Mononuclear cell (primary cell): ENCODE measurements around the gene SLC22A14. TPM values are rescaled to one million over a fixed set of nuclear protein-coding genes. Genes with fewer than 3 reads are reported as not detected.
"Not testable (repeated sequence)": the region's sequence is repeated elsewhere in the genome, so short reads cannot be mapped to it uniquely, and the experiment has no call there.

ENCODE experiments used
- H3K27me3 ChIP-seq: 2 replicates; pipeline ENCODE4 v1.6.0; 2011; ENCODE audit warnings: low read length, control low read depth; ENCODE audit not compliant: insufficient read depth
- H3K4me1 ChIP-seq: 2 replicates; pipeline ENCODE4 v1.5.1; 2011; ENCODE audit warnings: mild to moderate bottlenecking, low read length, control low read depth; ENCODE audit not compliant: insufficient read depth
- H3K4me3 ChIP-seq: 2 replicates; pipeline ENCODE4 v1.5.1; 2011; ENCODE audit warnings: mild to moderate bottlenecking, low read length, moderate library complexity
- H3K9me3 ChIP-seq: 2 replicates; pipeline ENCODE4 v1.5.1; 2011; ENCODE audit warnings: low read depth, mild to moderate bottlenecking, control low read depth, low read length
- total RNA-seq: library from RNA; depleted of rRNA; stranded (reverse); fragments of >200 nt; gene quantifications from one replicate; pipeline ENCODE4 v1.2.3, GENCODE V29; 2012

Gene SLC22A14
- total RNA-seq, 1 donor, result 0.10 TPM

- no peaks in the 10 kb centered on the region for H3K9me3 ChIP-seq
- H3K4me3 ChIP-seq, result no peak overlapping the region
- no peaks in the 10 kb centered on the region for H3K27me3 ChIP-seq
- H3K4me1 ChIP-seq, result no peaks in the 10 kb centered on the region
These were observed 2.0 kb downstream of the SLC22A14 start for GRCh38 chr3:38283810-38284755.

GRCh38 chr3:38284756-38285150, 2.7 kb downstream of the SLC22A14 start:
- Histone ChIP-seq H3K4me1 (no peaks in the 10 kb centered on the region), H3K27me3 (no peaks in the 10 kb centered on the region), H3K4me3 (no peak overlapping the region), H3K9me3 (no peaks in the 10 kb centered on the region)

GRCh38 chr3:38289286-38290217, 7.5 kb downstream of the SLC22A14 start:
- H3K4me3 ChIP-seq, H3K4me1 ChIP-seq, H3K27me3 ChIP-seq, H3K9me3 ChIP-seq: not testable (repeated sequence)

- not testable (repeated sequence) for H3K4me1 ChIP-seq, H3K9me3 ChIP-seq, H3K27me3 ChIP-seq, H3K4me3 ChIP-seq
These were observed 15.0 kb downstream of the SLC22A14 start for GRCh38 chr3:38297053-38297452.

GRCh38 chr3:38297537-38297936, 15.4 kb downstream of the SLC22A14 start:
- H3K9me3 ChIP-seq, result no peaks in the 10 kb centered on the region
- H3K4me1 ChIP-seq, result no peaks in the 10 kb centered on the region
- no peak overlapping the region for H3K4me3 ChIP-seq
- H3K27me3 ChIP-seq, result no peaks in the 10 kb centered on the region

GRCh38 chr3:38297947-38298711, 16.0 kb downstream of the SLC22A14 start:
- Histone ChIP-seq H3K4me3 (no peak overlapping the region), H3K27me3 (no peaks in the 10 kb centered on the region), H3K4me1 (no peaks in the 10 kb centered on the region), H3K9me3 (no peaks in the 10 kb centered on the region)

- H3K9me3 ChIP-seq, result no peaks in the 10 kb centered on the region
- H3K4me3 ChIP-seq, result no peak overlapping the region
- H3K27me3 ChIP-seq, result no peaks in the 10 kb centered on the region
- H3K4me1 ChIP-seq, result peaks cover 14% of the 10 kb centered on the region
These were observed 24.8 kb downstream of the SLC22A14 start for GRCh38 chr3:38306941-38307340.

- no peaks in the 10 kb centered on the region for H3K9me3 ChIP-seq
- H3K4me3 ChIP-seq, result no peak overlapping the region
- no peaks in the 10 kb centered on the region for H3K27me3 ChIP-seq
- peaks cover 17% of the 10 kb centered on the region for H3K4me1 ChIP-seq
These were observed 25.5 kb downstream of the SLC22A14 start for GRCh38 chr3:38307599-38307998.

GRCh38 chr3:38308456-38308855, 26.4 kb downstream of the SLC22A14 start:
- H3K4me1 ChIP-seq, result peaks cover 20% of the 10 kb centered on the region
- H3K4me3 ChIP-seq, result no peak overlapping the region
- no peaks in the 10 kb centered on the region for H3K9me3 ChIP-seq
- no peaks in the 10 kb centered on the region for H3K27me3 ChIP-seq

GRCh38 chr3:38311476-38311875, 29.4 kb downstream of the SLC22A14 start:
- Histone ChIP-seq H3K4me1 (peaks cover 29% of the 10 kb centered on the region), H3K9me3 (no peaks in the 10 kb centered on the region), H3K27me3 (no peaks in the 10 kb centered on the region), H3K4me3 (no peak overlapping the region)

GRCh38 chr3:38311941-38312340, 29.8 kb downstream of the SLC22A14 start:
- Histone ChIP-seq H3K4me3 (no peak overlapping the region), H3K27me3 (no peaks in the 10 kb centered on the region), H3K4me1 (peaks cover 34% of the 10 kb centered on the region), H3K9me3 (no peaks in the 10 kb centered on the region)

- no peaks in the 10 kb centered on the region for H3K9me3 ChIP-seq
- no peaks in the 10 kb centered on the region for H3K27me3 ChIP-seq
- H3K4me1 ChIP-seq, result peaks cover 37% of the 10 kb centered on the region
- no peak overlapping the region for H3K4me3 ChIP-seq
These were observed 30.3 kb downstream of the SLC22A14 start for GRCh38 chr3:38312356-38312755.

- Histone ChIP-seq H3K9me3 (no peaks in the 10 kb centered on the region), H3K27me3 (no peaks in the 10 kb centered on the region), H3K4me3 (no peak overlapping the region), H3K4me1 (peaks cover 37% of the 10 kb centered on the region)
These were observed 31.2 kb downstream of the SLC22A14 start for GRCh38 chr3:38313263-38313662.

GRCh38 chr3:38313695-38314094, 31.6 kb downstream of the SLC22A14 start:
- H3K4me1 ChIP-seq, result peaks cover 37% of the 10 kb centered on the region
- H3K4me3 ChIP-seq, result no peak overlapping the region
- no peaks in the 10 kb centered on the region for H3K27me3 ChIP-seq
- H3K9me3 ChIP-seq, result no peaks in the 10 kb centered on the region
